ENCODE measurements around the gene GARRE1.
"Not testable (repeated sequence)": the region's sequence is repeated elsewhere in the genome, so short reads cannot be mapped to it uniquely, and the experiment has no call there.

GARRE1 gene

DNA sequence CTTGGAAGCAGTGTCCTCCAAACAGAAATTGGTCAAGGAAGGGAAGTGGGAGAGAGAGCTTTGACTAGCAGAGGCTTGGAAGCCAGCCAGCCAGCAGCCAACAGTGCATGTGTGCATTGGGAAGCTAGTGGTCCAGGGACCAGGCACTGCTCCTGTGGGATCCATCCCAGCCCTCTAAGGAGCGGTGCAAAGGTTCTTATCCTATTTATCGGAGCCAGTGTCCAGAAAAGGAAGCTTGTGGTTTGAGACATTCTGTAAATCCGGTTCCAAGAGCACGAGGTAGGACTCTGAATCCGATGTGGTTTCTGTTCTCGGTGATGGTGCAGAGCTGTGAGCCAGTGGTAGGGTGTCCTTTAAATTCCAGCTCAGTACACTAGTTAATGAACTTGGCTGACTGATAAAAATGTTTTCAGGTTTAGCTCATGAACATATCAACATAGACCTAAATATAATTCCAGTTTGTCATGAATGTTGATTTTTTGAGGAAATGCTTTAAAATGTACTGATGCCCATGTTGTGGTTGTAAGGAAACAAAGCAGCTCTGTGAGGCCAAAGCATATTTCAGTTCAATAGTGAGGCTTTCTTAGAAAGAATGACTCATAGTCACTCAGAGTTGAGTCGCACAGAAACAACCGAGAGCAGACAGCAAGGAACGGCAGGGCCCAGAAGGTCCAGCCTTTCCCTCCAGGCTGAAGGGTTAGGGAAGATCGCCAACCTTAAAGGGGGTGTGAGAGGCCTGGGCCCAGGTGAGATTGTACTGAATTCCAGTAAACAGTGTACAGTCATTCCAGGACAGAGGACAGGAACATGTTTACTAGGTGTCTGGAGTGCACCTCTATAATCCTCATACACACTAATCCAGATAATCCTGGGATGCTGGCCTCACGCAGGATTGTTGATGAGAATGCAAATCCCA, 21.5 kb upstream of the GARRE1 start:
- DNase-seq = peak in 34 of 58 donors; percentile 4 to 78 (median 32)

DNA sequence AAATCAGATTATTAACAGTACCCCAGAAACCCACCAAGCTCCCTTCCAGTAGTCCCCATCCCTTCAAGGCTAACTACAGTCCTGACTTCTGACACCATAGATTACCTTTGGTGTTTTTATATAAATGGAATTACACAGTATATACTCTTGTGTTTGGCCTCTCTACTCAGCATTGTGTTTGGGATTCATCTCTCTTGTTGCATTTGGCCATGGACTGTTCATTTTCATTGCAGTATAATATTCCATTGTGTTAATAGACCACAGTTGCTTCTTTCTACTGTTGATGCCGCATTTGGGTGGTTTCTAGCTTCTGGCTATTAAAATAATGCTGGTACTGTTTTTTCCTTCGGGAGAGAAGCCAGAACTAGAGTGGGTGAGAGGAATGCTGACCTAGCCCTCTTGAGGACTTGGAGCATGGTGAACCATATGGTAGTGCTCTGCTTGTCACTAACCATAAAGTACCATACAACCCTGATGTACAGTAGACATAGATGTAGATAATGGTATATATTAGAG, 18.9 kb upstream of the GARRE1 start:
- no peak for DNase-seq

DNA sequence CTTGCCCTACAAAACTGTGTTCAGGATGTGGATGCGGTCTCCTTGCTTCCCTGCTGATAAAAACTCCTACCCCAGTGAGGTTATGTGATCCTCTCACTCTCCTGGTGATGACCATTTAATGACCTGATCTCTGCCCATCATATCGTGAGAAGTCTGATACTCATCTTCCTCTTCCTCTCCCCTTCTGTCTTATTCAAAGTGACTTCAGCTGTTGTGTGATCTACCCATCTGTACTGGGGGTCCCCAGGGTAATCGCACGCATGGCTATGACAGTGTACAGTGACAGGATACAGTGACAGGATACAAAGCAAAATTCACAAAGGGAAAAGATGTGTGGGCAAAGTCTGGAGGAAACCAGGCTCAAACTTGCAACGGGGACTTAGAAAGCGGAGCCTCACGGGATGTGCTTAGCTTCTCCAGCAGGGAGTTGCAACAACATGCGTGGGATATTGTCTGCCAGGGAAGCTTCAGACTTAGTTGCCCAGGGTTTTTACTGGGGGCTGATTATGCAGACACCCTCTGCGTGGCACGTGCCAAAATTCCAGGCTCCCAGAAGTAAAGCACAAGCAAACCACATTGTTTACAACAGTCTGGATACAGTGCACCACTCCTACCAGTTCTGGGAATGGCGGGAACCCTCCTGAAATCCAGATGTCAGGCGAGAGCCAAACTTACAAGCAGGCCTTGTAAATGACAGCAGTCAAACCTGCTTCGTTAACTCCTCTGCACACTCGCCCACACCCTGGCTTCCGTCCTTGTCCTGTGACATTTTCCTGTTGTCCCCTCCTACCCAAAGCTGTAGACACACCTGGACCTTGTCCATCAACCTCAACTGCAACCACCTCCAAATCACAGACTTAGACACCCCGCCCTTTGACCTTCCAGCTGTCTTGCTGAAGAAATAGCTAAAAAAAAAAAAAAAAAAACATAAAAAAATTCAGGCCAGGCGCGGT, 18.0 kb upstream of the GARRE1 start:
- peak in 6 of 58 donors; percentile 3 to 21 (median 14) for DNase-seq

DNA sequence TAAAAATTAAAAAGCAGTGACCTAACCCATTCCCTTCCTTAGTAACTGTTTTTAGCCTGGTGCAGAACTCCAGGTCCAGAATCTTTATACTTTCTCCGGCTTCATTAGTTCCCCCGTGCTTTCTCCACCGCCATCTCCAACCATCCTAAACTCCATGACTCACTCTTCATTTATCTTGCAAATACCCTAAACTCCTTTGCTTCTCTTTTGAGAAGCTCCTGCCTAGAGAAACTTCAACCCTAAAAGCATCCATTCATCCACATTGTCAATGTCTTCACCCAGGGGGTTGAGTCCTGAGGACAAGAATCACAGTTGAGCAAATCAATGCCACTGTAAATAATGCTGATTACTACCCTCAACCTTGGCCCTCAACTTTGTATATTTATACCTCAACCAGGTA, 17.1 kb upstream of the GARRE1 start:
- DNase-seq = no peak

DNA sequence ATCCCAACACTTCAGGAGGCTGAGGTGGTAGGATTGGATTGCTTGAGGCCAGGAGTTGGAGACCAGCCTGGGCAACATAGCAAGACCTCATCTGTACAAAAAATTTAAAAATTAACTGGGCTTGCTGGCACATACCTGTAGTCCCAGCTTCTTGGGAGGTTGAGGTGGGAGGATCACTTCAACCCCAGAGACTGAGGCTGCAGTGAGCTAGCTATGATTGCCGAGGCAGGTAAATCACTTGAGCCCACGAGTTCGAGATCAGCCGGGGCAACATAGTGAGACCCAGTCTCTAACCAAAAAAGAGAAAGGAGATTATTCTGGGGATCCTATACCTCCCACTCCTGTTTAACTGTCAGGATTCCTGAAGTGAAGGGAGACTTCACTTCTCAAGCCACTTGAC, 16.4 kb upstream of the GARRE1 start:
- DNase-seq = no peak

DNA sequence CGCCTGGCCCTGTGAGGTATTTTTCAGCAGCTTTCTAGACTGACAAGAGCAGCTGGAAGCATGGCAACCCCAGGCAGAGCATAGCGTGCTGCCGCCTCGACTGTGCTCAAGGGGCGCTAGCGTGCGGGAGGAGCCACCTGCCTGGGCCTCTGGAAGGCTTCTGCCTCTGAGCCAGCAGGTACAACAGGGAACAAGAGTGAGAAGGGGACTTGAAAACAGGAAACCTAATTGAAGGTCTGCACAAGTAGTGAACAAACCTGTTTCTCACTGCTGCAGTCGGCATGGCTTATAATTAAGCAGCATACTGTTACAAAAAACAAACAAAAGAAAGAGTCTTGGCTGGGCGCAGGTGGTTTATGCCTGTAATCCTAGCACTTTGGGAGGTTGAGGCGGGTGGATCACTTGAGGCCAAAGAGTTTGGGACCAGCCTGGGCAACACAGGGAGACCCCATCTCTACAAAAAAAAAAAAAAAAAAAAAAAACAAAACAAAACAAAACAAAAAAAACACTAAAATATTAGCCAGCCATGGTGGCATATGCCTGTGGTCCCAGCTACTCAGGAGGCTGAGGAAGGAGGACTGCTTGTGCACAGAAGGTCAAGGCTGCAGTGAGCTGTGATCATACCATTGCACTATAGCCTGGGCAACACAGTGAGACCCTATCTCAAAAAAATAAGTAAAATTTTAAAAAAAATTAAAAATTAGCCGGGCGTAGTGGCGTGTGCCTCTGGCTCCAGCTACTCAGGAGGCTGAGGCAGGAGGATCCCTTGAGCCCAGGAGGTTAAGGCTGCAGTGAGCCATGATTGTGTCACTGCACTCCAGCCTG, 12.6 kb upstream of the GARRE1 start:
- DNase-seq = no peak

DNA sequence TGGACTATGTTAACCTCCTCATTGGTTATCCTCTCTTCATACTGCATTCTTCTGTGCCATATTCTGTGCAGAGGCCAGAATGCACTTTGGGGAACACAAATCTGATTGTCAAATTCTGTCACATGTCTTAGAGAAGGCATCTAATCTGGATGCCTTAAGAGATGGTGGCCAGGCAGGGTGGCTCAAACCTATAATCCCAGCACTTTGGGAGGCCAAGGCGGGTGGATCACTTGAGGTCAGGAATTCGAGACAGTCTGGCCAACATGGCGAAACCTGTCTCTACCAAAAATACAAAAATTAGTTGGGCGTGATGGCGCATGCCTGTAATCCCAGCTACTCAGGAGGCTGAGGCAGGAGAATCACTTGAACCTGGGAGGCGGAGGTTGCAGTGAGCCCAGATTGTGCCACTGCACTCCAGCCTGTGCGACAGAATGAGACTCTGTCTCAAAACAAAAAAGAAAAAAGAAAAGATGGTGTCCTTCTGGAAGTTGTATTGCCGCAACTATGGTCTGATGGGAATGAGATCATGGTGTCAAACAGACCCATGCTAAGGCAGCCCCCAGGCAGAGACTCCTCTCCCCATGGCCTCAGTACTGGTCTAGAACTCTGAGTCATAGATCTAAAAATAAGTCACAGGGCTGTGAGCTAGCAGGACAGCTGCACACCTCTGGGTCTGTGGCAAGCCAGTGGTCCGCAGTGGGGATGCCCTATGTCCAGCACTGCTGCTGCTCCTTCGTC, 11.0 kb upstream of the GARRE1 start:
- DNase-seq = not testable (repeated sequence)

DNA sequence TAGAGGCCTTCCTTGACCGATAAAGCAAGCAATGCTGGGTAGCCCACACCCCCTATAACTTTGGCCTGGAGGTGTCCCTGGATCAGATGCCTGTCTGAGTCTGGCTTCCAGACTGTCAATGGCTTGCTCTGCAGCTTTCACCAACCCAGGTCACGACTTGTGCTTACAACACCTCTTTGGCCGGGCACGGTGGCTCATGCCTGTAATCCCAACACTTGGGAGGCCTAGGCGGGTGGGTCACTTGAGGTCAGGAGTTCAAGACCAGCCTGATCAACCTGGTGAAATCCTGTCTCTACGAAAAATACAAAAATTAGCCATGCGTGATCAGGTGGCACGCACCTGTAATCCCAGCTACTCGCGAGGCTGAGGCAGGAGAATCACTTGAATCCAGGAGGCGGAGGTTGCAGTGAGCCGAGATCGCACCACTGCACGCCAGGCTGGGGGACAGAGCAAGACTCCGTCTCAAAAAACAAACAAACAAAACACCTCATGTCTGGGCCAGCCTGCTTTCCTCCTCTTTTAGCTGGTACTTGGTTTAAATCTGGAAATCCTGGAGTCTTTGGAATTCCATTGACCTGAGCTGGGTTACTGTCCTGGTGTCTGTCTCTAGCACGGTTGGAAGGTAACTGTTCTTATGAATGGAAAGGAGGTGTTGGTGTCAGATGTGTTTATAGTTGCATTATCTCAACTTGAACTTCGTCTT, 10.3 kb upstream of the GARRE1 start:
- DNase-seq = no peak

DNA sequence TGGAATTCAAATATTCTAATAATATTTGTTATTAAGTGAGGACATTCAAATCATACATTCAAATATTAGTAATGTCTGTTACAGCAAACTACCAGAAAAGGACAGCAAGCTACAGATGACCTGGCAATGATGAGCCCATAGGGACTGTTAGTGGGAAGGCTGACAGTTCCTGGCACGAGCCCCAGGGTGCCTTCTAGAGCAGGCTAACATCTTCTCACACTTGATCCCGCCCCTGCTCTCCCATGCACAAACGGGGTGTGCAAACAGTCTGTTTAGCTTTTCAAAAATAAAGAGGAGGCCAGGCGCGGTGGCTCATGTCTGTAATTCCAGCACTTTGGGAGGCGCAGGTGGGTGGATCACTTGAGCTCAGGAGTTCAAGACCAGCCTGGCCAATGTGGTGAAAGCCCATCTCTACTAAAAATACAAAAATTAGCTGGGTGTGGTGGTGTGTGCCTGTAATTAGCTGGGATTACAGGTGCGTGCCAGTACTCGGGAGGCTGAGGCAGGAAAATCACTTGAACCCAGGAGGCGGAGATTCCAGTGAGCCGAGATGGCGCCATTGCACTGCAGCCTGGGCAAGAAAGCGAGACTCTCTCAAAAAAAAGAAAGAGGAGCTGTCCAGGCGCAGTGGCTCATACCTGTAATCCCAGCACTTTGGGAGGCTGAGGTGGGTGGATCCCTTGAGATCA, 9.6 kb upstream of the GARRE1 start:
- peak in 1 of 58 donors; percentile 18 for DNase-seq

DNA sequence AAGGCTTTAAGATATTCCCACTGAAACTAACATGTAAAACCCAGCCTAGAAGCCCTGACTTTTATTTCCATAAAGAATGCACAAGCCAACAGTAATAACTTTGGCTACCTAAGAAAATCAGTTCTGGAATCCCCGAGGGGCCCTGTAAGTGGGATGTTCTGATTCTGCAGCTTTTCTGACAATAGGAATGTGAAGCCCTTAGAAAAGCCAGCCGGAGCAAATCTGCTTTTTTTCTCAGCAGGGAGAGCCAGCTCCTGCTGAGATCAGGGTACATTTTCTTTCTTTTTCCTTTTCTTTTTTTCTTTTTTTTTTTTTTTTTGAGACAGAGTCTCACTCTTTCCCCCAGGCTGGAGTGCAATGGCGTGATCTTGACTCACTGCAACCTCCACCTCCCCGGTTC, 8.0 kb upstream of the GARRE1 start:
- no peak for DNase-seq

DNA sequence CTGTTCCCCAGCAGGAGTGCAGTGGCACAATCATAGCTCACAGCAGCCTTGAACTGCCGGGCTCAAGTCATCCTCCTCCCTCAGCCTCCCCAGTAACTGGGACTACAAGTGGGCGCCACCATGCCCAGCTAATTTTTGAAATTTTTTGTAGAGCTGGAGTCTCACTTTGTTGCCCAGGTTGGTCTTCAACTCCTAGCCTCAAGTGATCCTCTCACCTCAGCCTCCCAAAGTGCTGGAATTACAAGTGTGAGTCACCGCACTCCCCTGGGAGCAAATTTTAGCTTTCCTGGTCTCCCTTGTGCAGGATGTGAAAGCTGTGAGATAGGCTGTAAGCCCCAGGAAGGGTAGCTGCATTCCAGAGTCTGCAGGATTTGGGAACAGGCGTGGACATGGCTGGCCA, 5.4 kb upstream of the GARRE1 start:
- no peak for DNase-seq

DNA sequence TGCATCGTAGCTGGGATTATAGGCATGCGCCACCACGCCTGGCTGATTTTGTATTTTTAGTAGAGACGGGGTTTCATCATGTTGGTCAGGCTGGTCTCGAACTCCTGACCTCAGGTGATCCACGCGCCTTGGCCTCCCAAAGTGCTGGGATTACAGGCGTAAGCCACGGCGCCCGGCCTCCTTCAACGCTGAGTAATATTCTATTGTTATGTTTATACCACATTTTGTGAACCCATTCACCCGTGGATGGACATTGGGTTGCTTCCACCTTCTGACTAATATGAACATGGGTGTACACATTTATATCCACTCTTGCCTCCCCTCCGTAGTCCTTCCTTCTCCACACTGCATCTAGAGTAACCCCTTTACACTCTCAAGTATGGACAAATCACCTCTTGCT, 1.2 kb upstream of the GARRE1 start:
- not testable (repeated sequence) for DNase-seq

DNA sequence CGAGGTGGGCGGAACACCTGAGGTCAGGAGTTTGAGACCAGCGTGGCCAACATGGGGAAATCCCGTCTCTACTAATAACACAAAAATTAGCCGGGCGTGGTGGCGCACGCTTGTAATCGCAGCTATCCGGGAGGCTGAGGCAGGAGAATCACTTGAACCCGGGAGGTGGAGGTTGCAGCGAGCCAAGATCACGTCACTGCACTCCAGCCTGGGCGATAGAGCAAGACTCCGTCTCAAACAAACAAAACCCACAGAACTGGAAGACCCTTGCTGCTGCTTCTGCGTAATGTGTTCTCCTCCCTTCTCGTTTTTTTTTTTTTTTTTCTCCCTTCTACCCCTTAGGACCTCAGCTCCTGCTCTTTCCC, 691 bp upstream of the GARRE1 start:
- DNase-seq = not testable (repeated sequence)

DNA sequence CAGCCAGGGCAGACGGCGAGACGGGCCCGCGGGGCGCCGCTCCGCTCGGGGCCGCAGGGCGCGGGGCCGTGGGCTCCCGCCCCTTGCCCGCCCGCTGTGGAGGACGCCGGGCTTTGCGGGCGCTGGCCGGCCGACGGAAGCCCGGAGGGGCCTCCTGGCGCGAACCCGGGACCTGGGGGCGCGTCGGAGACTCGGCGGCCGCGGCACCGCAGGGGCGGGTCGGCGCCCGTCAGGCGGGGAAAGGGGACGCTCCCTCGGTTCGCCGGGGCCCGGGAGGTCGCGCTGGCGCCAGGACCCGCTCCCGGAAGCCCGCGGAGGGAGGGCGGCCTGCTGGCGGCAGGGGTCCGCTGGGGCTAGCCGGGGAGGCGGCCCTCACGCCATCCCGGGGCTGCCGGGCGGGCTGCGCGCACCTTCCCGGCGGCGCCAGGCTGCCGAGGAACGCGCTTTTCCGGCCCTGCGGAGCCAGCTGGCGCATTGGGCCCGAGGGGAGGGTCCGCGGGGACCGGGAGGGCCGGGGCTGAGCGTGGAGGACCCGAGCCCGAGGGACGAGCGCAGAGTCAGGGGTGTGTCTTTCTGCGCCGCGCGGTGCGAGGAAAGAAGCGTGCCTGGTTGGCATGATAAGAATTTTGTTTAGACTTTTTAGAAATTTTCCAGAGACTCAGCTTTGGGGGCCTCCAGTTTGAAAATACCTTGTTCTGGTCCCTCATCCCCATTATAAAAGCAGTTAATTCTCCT, 511 bp downstream of the GARRE1 start:
- peak in 25 of 58 donors; percentile 26 to 75 (median 51) for DNase-seq

DNA sequence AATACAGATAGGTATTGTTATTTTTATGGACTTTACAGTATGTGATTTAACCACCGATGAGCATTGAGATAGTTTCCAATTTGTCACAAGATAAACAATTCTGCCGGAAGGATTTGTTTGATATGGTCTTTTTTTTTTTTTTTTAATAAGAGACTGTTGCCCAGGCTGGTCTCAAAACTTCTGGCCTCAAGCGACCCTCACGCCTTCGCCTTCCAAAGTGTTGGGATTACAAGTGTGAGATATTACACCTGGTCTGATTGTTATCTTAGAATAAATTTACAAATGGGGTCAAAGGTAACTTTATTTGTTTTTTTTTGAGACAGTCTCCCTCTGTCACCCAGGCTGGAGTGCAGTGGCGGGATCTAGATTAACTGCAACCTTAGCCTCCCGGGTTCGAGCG, 1.2 kb downstream of the GARRE1 start:
- no peak for DNase-seq

DNA sequence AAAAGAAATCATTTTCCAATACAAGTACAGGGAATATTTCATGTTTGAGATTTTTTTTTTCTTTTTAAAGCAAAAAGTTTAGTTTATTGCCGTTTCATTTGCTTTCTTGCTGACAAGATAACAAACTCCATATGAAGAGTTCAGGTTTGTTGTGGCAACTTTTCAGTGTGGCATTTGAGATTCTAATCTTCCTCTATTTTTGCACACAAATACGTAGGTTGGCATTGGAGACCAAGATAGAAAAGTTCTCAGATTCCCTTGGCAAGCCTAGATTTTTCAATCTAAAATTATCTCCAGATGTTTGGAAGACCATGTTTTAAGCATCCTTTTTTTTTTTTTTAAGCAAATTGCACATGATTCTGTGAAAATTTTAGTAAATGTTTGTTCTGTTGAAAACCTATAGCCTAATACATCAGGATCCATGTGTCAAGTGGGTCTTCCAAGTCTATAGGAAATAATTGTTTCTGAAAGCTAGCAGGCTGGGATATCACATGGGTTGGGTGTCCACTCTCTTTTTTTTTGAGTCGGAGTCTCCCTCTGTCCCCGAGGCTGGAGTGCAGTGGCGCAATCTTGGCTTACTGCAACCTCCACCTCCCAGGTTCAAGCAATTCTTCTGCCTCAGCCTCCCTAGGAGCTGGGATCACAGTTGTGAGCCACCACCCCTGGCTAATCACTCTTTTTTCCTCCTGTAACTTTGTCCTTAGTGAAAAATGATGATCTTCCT, 2.6 kb downstream of the GARRE1 start:
- DNase-seq = no peak

DNA sequence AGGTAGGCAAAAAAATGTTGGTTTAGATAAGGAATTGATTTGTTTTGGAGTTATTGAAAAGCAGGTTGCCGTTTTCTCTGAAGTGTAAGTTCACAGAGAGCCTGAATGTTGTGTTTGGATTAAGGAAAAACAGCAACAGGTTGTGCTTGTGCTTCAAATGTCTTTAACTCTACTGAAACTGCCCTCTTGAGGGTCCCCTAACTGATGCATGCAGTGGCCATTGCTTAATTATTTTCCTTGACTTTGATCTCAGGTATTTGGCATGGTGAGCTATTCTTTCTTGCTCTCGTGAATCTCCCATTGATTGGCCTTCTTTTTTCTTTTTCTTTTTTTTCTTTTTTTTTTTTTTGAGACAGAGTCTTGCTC, 3.2 kb downstream of the GARRE1 start:
- no peak for DNase-seq
